Naive B cell (primary cell): ENCODE data around the gene ING5. TPM values are rescaled to one million over a fixed set of nuclear protein-coding genes. Genes with fewer than 3 reads are reported as not detected.

Source experiments
- ATAC-seq, 2 donors: fragments of 150-1000 bp; cut with Tn5 transposase; 2 replicates each; pipeline ENCODE4 v1.10.0; 2021; ENCODE audit warnings: low read depth in 2 of 2, mild to moderate bottlenecking in 2 of 2, moderate library complexity in 2 of 2
- DNase-seq: peaks from one replicate; pipeline ENCODE4 v3.0.0; 2022
- H3K27ac Mint-ChIP-seq, 6 donors: one replicate each; pipeline ENCODE4 v1.8.0; 2020 to 2022; ENCODE audit warnings: mild to moderate bottlenecking in 6 of 6, mixed read lengths in 6 of 6, moderate library complexity in 5 of 6, inconsistent platforms in 2 of 6
- H3K27me3 Mint-ChIP-seq, 3 donors: one replicate each; pipeline ENCODE4 v1.8.0; 2021 to 2022; ENCODE audit warnings: mixed read lengths in 3 of 3, mild to moderate bottlenecking in 1 of 3
- H3K36me3 Mint-ChIP-seq, 2 donors: one replicate each; pipeline ENCODE4 v1.8.0; 2020 to 2022; ENCODE audit warnings: mixed read lengths in 2 of 2, inconsistent platforms in 1 of 2, mild to moderate bottlenecking in 1 of 2
- H3K4me1 Mint-ChIP-seq, 3 donors: one replicate each; pipeline ENCODE4 v1.8.0; 2020 to 2022; ENCODE audit warnings: mixed read lengths in 3 of 3, inconsistent platforms in 1 of 3, mild to moderate bottlenecking in 1 of 3, moderate library complexity in 1 of 3
- H3K4me3 Mint-ChIP-seq, 8 donors: one replicate each; pipeline ENCODE4 v1.8.0; 2020 to 2022; ENCODE audit warnings: mild to moderate bottlenecking in 8 of 8, mixed read lengths in 8 of 8, moderate library complexity in 8 of 8, inconsistent platforms in 2 of 8
- H3K9me3 Mint-ChIP-seq, 7 donors: one replicate each; pipeline ENCODE4 v1.8.0; 2020 to 2022; ENCODE audit warnings: mixed read lengths in 7 of 7, mild to moderate bottlenecking in 5 of 7, inconsistent platforms in 2 of 7, moderate library complexity in 1 of 7
- polyA plus RNA-seq, 6 donors: library from polyadenylated mRNA; unstranded; fragments of 300-500 nt; fragmentation: Illumina TruSeq; gene quantifications; one replicate each; pipeline ENCODE4 v1.2.3, GENCODE V29; 2021; ENCODE audit warnings: low read depth in 6 of 6

The ING5 gene
- polyA plus RNA-seq, 6 donors from 2014 or later, result 20.3 to 34.4 (median 24.4) TPM

DNA sequence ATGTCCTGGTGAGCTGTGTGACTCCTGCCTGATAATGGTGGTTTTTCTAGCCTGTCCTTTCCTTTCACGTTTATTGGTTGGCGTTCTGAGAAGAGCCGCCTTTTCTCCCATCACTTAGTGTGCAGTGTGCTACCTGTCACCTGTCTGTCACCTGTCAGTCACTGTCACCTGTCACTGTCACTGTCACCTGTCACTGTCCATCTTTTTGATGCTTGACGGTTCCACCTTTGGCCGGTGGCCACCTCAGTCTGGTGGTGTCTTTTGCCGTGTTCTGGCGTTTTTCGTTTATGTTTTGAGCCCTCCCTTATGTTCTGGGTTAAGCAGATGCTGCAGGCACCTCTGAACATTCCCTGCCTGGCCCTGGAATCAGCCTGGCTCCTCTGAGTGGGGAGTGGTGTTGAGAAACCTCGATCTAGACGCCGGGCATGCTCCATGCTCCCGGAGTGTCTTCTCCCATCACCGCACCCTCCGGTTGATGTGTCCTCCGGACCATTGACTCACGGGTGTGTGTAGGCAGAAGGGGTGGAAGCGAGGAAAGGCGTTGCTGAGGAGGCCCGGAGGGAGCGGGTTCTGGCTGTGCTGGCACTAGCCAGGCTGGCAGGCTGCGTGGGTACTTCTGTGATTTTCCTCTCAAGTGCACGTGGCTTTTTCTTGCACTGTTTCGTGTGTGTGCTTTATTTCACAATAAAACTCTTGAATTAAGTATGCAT lies 36.0 kb upstream of the ING5 start:
- Mint-ChIP-seq H3K27ac (peak overlapping the region in 2 of 6 donors; percentile 21 to 44), H3K36me3 (no peaks in the 10 kb centered on the region), H3K4me3 (no peak overlapping the region), H3K9me3 (no peaks in the 10 kb centered on the region), H3K4me1 (no peaks in the 10 kb centered on the region), H3K27me3 (no peaks in the 10 kb centered on the region)
- no peak for DNase-seq
- no peak for ATAC-seq

DNA sequence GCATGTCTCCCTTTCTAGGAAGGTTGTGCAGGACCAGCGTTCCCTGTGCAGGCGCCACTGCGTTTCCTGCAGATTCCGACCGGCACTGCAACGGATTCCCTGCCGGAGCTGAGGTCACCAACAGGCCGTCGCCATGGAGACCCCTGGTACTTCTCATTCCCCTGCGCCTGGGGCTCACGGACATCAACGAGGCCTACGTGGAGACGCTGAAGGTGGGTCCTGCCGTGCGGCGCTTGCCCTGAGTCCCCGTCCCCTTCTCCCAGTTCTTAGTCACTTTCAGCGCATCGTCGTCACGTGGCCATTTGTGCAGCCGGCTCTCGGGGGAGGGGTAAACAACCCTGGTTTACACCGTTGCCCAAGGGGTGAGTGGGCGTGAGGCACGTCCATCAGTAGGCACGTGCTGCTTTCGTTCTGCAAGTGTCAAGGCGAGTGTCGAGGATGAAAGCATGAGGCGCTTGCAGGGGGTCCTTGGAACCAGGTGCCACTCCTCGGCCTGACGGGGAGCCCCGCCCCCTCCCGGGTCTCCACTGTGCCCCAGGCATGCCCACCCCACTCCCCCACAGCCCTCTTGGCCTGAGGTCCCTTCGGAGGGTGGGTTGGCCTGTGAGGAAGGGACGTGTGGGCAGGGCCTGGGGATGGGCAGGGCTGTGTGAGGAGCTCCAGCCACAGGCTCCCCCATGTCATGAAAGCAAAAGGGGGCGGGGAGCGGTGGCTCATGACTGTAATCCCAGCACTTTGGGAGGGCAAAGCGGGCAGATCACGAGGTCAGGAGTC lies 35.0 kb upstream of the ING5 start:
- no peaks in the 10 kb centered on the region for H3K36me3 Mint-ChIP-seq
- ATAC-seq, result no peak
- no peaks in the 10 kb centered on the region for H3K9me3 Mint-ChIP-seq

DNA sequence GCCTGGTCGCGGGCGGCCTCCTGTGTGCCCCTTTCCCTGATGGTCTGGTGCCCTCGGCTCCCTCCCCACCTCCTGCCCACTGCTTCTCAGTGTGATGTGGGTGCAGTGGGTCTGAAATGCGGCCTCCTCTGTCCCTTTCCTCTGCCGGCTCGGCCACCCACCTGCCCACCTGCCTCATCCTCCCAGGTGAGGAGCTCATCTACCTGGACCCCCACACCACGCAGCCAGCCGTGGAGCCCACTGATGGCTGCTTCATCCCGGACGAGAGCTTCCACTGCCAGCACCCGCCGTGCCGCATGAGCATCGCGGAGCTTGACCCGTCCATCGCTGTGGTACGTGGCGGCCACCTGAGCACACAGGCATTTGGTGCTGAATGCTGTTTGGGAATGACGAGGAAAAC lies 33.5 kb upstream of the ING5 start:
- H3K9me3 Mint-ChIP-seq, result no peaks in the 10 kb centered on the region
- no peaks in the 10 kb centered on the region for H3K36me3 Mint-ChIP-seq
- H3K27ac Mint-ChIP-seq, result peak overlapping the region in 2 of 6 donors; percentile 60 to 63
- no peaks in the 10 kb centered on the region for H3K27me3 Mint-ChIP-seq
- no peaks in the 10 kb centered on the region for H3K4me1 Mint-ChIP-seq
- ATAC-seq, result no peak
- DNase-seq, result no peak
- H3K4me3 Mint-ChIP-seq, result no peak overlapping the region

More for the DNA sequence above, 35.0 kb upstream of the ING5 start:
- Mint-ChIP-seq H3K4me3 (peak overlapping the region in 1 of 8 donors; percentile 66), H3K27ac (peak overlapping the region in 1 of 6 donors; percentile 79), H3K4me1 (no peaks in the 10 kb centered on the region), H3K27me3 (no peaks in the 10 kb centered on the region)
- DNase-seq, result no peak

DNA sequence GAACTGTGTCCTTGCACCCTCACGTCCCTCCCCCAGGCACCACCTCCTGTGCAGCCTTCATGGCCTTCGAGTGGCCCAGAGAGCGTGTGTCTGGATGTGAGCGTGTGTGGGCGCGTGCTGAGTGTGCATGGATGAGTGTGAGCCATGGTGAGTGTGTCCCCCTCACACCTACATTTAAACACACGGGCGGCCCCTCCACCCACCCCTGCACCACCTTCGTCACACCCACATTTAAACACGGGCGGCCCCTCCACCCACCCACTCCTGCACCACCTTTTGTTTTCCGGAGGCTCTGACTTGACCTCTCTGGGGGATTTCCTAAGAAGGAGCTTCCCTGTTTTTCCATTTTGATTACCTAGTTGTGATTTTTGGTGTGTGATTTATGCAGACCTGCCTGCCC lies 33.0 kb upstream of the ING5 start:
- Mint-ChIP-seq H3K27ac (peak overlapping the region in 2 of 6 donors; percentile 28 to 63), H3K27me3 (no peaks in the 10 kb centered on the region), H3K4me3 (no peak overlapping the region), H3K36me3 (no peaks in the 10 kb centered on the region), H3K4me1 (no peaks in the 10 kb centered on the region), H3K9me3 (no peaks in the 10 kb centered on the region)
- ATAC-seq (no peak), DNase-seq (no peak)

DNA sequence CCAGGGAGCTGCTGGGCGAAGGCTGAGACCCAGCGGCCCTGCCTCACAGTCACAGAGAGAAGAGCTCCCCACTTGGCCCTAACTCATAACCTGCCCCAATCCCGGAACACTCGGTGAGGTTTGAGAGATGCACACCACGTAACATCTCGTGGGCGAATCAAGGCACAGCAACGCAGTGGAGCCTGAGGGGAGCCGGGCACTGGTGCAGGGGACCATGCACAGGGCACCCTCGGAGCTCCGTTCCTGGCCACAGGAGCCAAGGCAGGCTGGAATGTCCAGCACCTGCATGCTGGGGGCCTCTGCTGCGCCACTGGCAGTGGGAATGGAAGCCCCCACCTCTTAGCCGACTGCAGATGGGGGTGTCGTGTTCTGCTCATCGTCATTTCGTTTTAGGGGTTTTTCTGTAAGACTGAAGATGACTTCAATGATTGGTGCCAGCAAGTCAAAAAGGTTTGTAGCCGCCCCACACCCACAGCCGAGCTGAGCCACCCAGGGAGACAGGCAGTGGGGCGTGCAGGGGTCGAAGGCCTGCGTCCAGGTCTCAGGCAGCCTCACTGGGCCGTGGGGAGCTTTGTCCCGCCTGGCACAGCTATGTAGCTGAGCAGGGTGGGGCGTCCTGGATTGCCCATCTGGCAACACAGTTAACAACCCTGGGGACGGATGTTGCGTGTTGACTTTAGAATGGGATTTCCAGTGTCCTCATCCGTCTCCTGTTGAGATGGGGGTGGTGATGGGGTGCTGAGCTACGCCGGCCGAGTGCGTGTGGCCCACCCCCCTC lies 31.3 kb upstream of the ING5 start:
- DNase-seq, result no peak
- H3K27me3 Mint-ChIP-seq, result no peaks in the 10 kb centered on the region
- no peak overlapping the region for H3K4me3 Mint-ChIP-seq
- H3K9me3 Mint-ChIP-seq, result no peaks in the 10 kb centered on the region
- no peak overlapping the region for H3K27ac Mint-ChIP-seq
- H3K4me1 Mint-ChIP-seq, result no peaks in the 10 kb centered on the region
- no peak for ATAC-seq
- no peaks in the 10 kb centered on the region for H3K36me3 Mint-ChIP-seq

DNA sequence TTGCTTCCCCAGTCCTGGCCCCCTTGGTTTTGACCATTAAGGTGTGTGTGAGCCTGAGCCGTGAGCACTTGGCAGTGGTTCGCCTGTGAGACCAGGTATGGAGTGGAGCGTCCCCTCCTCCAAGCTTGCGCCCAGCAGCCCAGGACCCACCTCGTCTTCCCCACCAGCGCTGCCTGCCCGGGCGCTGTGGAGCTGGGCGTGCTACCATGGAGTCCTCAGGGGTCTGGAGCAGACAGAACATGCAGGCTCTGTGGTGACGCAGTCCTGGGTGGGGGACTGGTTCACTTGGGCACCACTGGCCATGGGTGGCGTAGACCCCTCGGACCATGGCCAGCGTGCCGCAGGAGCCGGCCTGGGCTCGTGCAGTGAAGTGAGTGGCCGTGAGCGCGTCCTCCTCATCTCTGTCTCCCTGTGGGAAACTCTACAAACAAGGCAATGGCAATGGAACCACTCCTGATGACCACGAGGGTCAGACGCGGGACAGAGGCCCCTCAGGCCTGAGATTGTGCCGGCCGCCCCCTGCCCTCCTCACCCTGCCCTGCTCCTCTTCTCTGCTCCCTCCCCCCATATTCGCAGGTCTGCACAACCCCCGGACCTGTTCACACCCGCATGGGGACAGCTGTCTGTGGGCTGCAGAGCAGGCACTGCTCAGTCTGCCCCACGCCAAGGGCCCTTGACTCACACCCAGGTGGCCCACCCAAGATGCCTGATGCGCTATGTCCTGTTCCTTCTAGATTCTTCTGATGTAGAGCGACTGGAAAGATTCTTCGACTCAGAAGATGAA lies 30.2 kb upstream of the ING5 start:
- no peak for ATAC-seq
- no peaks in the 10 kb centered on the region for H3K9me3 Mint-ChIP-seq
- no peaks in the 10 kb centered on the region for H3K36me3 Mint-ChIP-seq
- H3K4me3 Mint-ChIP-seq, result no peak overlapping the region
- DNase-seq, result no peak
- no peaks in the 10 kb centered on the region for H3K27me3 Mint-ChIP-seq
- H3K4me1 Mint-ChIP-seq, result no peaks in the 10 kb centered on the region
- H3K27ac Mint-ChIP-seq, result no peak overlapping the region

DNA sequence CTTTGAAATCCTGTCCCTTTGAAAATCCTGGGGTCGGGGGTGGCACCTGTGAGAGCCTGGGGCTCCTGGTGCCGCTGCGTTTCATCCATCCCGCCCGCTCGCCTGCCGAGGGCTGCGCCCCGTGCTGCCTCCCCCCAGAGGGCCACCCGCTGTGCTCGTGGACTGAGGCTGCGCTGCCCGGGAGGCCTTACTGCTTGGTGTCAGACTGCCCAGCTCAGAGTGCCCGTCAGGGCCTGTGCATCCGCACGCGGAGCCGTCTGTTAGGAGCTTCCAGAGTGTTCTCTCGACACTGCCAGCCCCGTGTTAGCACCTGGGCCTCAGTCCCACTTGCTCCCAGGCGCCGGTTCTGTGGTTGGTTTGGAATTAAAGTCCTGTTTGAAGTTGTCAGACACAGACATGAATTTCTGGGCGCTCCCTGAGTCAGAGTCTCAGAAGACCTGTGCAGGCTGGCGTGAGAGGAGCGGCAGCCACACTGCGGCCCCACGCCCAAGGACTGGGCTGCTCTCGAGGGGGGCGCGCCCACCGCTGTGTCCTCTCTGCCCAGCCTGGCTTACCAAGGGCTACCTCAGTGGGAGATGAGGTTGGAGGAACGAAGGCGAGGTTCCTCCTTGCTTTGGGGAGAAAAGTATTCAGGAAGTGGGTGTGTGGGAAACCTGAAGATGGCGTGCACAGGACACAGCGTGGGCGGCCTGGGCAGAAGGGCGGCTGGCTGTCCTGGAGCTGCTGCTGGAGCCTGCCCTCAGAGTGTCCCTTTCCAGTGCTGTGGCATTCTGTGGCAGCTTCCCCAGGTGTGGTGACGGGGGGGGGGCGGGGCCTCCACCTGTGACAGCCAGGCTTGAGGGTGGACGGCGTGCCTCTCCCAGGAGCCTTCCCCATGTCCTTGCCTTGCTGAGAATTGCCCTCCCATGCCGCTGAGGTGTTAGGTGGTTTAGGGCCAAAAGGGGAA lies 29.3 kb upstream of the ING5 start:
- Mint-ChIP-seq H3K4me1 (no peaks in the 10 kb centered on the region), H3K27me3 (no peaks in the 10 kb centered on the region), H3K4me3 (no peak overlapping the region), H3K36me3 (no peaks in the 10 kb centered on the region), H3K9me3 (no peaks in the 10 kb centered on the region), H3K27ac (no peak overlapping the region)
- no peak for ATAC-seq
- DNase-seq, result no peak

DNA sequence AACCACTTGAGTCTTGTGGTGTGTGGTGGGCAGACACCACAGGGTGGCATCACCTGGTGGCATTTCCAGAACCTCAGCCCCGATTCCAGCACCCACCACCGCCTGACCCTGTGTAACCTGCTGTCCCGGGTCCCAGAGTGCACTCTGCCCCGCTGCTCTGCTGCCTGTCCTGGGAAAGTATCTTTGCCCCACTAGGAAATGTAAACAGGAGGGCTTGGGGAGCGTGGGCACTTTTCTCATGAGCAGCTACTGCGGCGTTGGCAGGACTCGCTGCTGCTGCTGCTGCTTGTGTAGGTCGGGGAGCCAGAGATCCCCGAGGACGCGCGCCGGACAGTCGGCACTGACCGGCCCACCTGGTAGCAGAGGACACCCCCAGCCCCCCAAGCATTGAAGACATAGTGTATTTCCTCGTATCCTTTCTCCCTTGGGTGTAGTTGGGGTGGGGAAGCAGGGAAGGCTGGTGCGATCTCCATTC lies 28.6 kb upstream of the ING5 start:
- Mint-ChIP-seq H3K4me1 (no peaks in the 10 kb centered on the region), H3K4me3 (no peak overlapping the region), H3K27ac (peak overlapping the region in 1 of 6 donors; percentile 42), H3K36me3 (no peaks in the 10 kb centered on the region), H3K27me3 (no peaks in the 10 kb centered on the region), H3K9me3 (no peaks in the 10 kb centered on the region)
- ATAC-seq, result no peak
- DNase-seq, result no peak

DNA sequence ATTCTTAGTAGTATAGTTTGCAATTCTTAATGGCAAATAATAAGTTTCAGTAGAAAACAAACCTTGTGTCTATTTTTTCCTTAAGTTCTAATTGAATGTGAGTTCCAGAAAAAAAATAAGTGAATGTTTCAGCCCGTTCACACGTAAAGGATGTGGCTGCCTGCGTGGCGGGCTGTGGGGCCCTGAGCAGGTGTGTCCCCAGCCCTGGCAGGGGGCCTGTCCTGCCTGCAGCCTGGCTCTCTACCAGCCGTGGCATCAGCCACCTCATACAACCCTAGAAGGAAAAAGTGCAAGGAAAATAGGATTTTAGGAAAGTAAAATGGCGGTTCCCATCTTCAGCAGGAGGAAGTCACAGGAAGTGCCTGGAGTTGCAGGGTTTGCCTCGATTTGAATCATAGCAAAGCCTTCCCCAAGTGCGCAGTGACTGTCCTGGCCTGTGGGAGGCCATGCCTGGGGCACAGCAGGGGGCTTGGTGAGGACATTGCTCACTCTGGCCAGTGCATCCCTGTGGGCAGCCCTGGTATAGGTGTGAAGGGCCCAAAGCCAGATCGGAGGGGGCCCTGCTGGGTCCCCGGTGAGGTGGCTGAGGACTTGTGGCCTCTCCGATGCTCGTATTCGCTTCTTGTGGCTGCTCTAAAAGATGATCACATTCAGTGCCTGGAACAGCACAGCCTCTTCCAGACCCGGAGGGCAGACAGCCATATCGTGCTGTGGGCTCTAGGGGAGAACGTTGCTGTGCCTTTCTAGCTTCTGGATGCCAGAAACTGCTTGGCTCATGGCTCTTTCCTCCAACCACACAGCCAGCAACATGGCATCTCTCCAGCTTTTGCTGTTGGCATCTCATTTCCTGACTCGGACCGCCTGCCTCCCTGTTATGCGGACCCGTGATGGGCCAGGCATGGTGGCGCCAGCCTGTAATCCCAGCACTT lies 27.8 kb upstream of the ING5 start:
- DNase-seq (no peak), ATAC-seq (no peak)
- peak overlapping the region in 3 of 6 donors; percentile 42 to 86 (median 43) for H3K27ac Mint-ChIP-seq
- no peaks in the 10 kb centered on the region for H3K4me1 Mint-ChIP-seq
- H3K36me3 Mint-ChIP-seq, result no peaks in the 10 kb centered on the region
- no peaks in the 10 kb centered on the region for H3K27me3 Mint-ChIP-seq
- no peaks in the 10 kb centered on the region for H3K9me3 Mint-ChIP-seq
- H3K4me3 Mint-ChIP-seq, result no peak overlapping the region

DNA sequence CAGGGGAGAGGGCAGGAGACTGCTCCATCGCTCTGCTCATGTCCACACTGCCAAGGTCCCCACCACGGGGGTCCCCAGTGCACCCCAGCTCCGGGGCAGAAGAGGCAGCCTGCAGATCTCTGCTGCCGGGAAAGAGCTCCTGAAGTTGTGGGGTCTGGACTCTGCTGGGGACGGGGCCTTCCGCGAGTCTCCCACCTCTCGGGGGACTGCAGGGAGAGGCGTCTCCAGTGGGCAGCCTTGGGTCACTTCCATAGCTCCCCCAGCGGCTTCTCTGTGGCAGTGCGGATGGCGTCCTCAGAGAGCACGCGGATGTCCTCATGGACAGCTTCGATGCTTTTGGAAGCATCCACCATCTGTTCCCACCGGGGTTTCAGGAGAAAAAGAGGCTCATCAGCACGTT lies 26.0 kb upstream of the ING5 start:
- no peaks in the 10 kb centered on the region for H3K36me3 Mint-ChIP-seq
- H3K4me3 Mint-ChIP-seq, result no peak overlapping the region
- no peak overlapping the region for H3K27ac Mint-ChIP-seq
- H3K27me3 Mint-ChIP-seq, result no peaks in the 10 kb centered on the region
- no peaks in the 10 kb centered on the region for H3K4me1 Mint-ChIP-seq
- no peak for ATAC-seq
- no peaks in the 10 kb centered on the region for H3K9me3 Mint-ChIP-seq
- no peak for DNase-seq

DNA sequence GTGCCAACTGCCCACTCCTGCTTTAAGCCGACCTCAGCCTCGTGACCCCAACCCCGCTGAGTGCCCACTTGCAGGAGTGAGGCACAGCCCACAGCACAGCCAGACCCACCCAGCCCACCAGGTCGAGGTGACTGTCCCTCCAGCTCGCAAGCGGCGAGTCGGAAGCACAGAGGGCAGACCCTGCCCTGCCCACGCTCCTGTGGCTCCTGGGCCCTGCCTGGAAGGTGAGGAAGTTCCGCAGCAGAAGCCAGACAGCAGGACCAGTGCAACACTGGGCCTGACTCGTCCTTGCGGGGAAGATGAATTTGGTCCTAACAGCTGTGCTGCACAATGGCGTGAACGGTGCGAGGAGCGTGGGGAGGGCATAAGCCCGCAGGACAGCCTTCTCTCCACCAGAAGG lies 25.2 kb upstream of the ING5 start:
- Mint-ChIP-seq H3K4me1 (no peaks in the 10 kb centered on the region), H3K9me3 (no peaks in the 10 kb centered on the region), H3K36me3 (no peaks in the 10 kb centered on the region), H3K27ac (peak overlapping the region in 1 of 6 donors; percentile 39), H3K4me3 (no peak overlapping the region), H3K27me3 (no peaks in the 10 kb centered on the region)
- ATAC-seq (no peak), DNase-seq (no peak)
